Esophagus muscularis mucosa (tissue), 4 donors: ENCODE measurements around the gene R3HDM4. TPM values are rescaled to one million over a fixed set of nuclear protein-coding genes. Genes with fewer than 3 reads are reported as not detected.
A peak's percentile ranks its signal among the peaks of the same experiment; 100 is the strongest.

Experiments
- DNase-seq: peaks from one replicate; pipeline ENCODE4 v3.0.0-alpha.2; 2017; ENCODE audit errors: extremely low spot score
- H3K27ac ChIP-seq, 4 donors: fragments of 200-600 bp; sonication (generic); replicated peaks in 1 of 4; 1 replicate in 3 of 4; 2 replicates in 1 of 4; pipeline ENCODE4 v1.5.1; 2016 to 2019; ENCODE audit warnings: mild to moderate bottlenecking in 1 of 4
- H3K27me3 ChIP-seq, 4 donors: fragments of 200-600 bp; sonication (generic); one replicate each; pipeline versions ENCODE4 v1.5.1 to v1.6.0; 2016 to 2019
- H3K36me3 ChIP-seq, 4 donors: fragments of 200-600 bp; sonication (generic); one replicate each; pipeline ENCODE4 v1.5.1; 2016 to 2019
- H3K4me1 ChIP-seq, 4 donors: fragments of 200-600 bp; sonication (generic); one replicate each; pipeline ENCODE4 v1.5.1; 2016 to 2019
- H3K4me3 ChIP-seq, 4 donors: fragments of 200-600 bp; sonication (generic); 1 replicate in 2 of 4; 2 replicates in 2 of 4; pipeline ENCODE4 v1.5.1; 2016 to 2019; ENCODE audit warnings: mild to moderate bottlenecking in 4 of 4, moderate library complexity in 1 of 4
- H3K9me3 ChIP-seq, 4 donors: fragments of 200-600 bp; sonication (generic); 1 replicate in 3 of 4; 2 replicates in 1 of 4; pipeline ENCODE4 v1.5.1; 2016 to 2019
- EP300 ChIP-seq: sonication (generic); formaldehyde crosslinking; IDR thresholded peaks from one replicate; pipeline ENCODE4 v1.6.1; 2017; ENCODE audit warnings: antibody characterized with exemption
- POLR2A ChIP-seq: fragments of 450-650 bp; IDR thresholded peaks from one replicate; pipeline ENCODE4 v1.6.1; 2017; ENCODE audit warnings: antibody characterized with exemption, moderate library complexity, mild to moderate bottlenecking, low read depth
- POLR2AphosphoS5 ChIP-seq, 2 donors: sonication (generic); formaldehyde crosslinking; IDR thresholded peaks; one replicate each; pipeline ENCODE4 v1.6.1; 2017; ENCODE audit warnings: antibody characterized with exemption in 2 of 2
- WGBS: methylation state at CpG from one replicate; pipeline ENCODE4 v1.1.5; 2018; 5-methylcytosine and 5-hydroxymethylcytosine counted together
- intact Hi-C: fragments of 100-400 bp; cut with DNase I; formaldehyde crosslinking; loops from one replicate; pipeline ENCODE4 v1.15.1; 2023
- total RNA-seq, 4 donors: library from RNA; depleted of rRNA; stranded (reverse); fragments of >200 nt; gene quantifications; one replicate each; pipeline versions ENCODE4 v1.1.0 to v1.2.1, GENCODE V29; 2016
- TF ChIP-seq, protein P1 (sequence below), 3 experiments: fragments of 200-600 bp in 2 of 3; fragments of 450-650 bp in 1 of 3; sonication (generic) in 2 of 3; IDR thresholded peaks; one replicate each; pipeline ENCODE4 v1.5.1; 2017 to 2019; ENCODE audit warnings: antibody characterized with exemption in 3 of 3, mild to moderate bottlenecking in 2 of 3, moderate library complexity in 1 of 3

The R3HDM4 gene
- total RNA-seq, 4 donors from 2014 or later, result 32.0 to 52.5 (median 40.0) TPM

DNA sequence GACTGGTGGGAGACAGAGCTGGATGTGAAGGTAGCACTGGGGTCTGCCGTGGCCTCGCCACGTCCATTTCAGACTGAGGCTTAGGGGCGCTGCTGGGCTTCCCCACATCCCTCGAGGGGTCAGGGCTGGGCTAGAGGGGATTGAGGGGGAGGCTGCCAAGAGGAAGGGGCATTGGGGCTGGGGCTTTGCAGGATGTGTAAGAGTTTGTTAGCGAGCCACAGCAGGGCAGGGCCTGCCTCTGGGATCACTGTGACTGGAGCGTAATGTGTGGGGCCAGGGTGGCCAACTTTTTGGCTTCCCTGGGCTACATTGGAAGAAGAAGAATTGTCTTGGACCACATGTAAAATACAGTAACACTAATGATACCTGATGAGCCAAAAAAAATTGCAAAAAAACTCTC lies 26.9 kb upstream of the R3HDM4 start:
- TF ChIP-seq POLR2A (no peak), EP300 (no peak), POLR2AphosphoS5 (IDR thresholded peaks at IDR 0.05) (no peak)
- TF ChIP-seq, protein P1, sequence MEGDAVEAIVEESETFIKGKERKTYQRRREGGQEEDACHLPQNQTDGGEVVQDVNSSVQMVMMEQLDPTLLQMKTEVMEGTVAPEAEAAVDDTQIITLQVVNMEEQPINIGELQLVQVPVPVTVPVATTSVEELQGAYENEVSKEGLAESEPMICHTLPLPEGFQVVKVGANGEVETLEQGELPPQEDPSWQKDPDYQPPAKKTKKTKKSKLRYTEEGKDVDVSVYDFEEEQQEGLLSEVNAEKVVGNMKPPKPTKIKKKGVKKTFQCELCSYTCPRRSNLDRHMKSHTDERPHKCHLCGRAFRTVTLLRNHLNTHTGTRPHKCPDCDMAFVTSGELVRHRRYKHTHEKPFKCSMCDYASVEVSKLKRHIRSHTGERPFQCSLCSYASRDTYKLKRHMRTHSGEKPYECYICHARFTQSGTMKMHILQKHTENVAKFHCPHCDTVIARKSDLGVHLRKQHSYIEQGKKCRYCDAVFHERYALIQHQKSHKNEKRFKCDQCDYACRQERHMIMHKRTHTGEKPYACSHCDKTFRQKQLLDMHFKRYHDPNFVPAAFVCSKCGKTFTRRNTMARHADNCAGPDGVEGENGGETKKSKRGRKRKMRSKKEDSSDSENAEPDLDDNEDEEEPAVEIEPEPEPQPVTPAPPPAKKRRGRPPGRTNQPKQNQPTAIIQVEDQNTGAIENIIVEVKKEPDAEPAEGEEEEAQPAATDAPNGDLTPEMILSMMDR (IDR thresholded peaks at IDR 0.05), result no peak
- Histone ChIP-seq H3K36me3 (peaks cover 0 to 9% (median 7%) of the 10 kb centered on the region in 4 donors), H3K27me3 (no peaks in the 10 kb centered on the region), H3K4me3 (no peak overlapping the region), H3K9me3 (no peaks in the 10 kb centered on the region), H3K27ac (peak overlapping the region; percentile 72 to 84 (median 79)), H3K4me1 (peaks cover 14 to 36% (median 32%) of the 10 kb centered on the region in 4 donors)
- DNase-seq, result no peak
- intact Hi-C loops, result loop anchor here (5.0 kb wide), 1 partner anchor 37 kb away; no protein-coding TSS in a partner anchor
- 93% methylated on average over 3 of the region's 7 CpGs for WGBS

DNA sequence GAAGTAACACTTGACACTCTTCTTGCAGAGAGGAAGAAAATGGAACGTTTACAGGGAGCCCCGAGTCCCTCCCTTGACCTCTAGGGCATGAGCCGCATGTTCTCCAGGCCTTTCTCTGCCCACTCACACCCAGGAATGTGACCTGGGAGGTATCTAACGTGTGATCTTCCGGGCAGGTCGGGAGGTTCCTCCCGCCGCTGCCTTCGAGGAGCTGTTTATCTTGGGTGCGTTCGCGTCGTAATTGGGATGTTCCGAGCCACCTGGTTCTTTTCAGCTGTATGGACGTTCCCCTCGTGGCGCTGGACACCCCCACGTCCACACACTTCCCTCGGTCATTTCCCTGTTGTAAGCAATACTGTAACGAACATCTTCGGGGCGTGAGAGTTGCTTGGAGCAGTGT lies 26.4 kb upstream of the R3HDM4 start:
- DNase-seq, result no peak
- Histone ChIP-seq H3K36me3 (peaks cover 0 to 9% (median 7%) of the 10 kb centered on the region in 4 donors), H3K27ac (no peak overlapping the region), H3K4me3 (no peak overlapping the region), H3K4me1 (peaks cover 18 to 41% (median 37%) of the 10 kb centered on the region in 4 donors), H3K27me3 (no peaks in the 10 kb centered on the region), H3K9me3 (no peaks in the 10 kb centered on the region)
- intact Hi-C loops, result no loop called here
- WGBS, result 91% methylated on average over 15 of the region's 22 CpGs
- TF ChIP-seq EP300 (no peak), POLR2A (no peak), POLR2AphosphoS5 (IDR thresholded peaks at IDR 0.05) (no peak)
- TF ChIP-seq, protein P1 (IDR thresholded peaks at IDR 0.05), result no peak

DNA sequence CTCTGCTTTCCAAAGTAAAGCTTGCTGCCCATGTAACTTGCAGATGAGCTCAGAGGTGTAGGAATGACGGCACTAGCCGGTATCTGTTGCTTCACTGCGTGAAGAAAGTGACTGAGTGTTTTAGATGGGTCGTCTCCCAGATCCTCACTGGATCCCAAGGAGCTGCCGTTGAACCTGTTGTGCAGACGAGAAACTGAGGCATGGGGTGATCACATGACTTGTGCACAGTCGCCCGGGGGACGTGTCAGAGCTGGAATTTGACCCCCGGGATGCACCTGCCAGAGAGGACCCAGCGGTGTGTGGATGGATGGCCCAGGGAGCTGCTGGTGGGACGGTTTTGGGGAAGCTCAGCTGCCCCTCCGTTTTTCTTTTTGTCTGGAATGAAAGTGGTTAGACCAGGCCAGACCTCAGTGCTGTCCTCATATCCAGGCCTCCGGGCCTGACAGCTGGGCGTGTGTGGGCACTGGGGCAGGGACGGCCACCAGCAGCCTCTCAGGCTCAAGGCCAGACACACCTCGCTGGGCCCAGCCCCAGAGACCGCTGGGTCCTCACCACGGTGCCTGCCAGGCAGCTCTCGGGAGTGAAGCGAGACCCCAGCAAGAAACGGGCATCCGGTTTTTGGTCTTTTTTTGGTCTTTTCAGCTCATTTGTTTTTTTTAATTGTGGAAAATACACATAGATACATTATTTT lies 25.4 kb upstream of the R3HDM4 start:
- Histone ChIP-seq H3K4me3 (no peak overlapping the region), H3K4me1 (peaks cover 29 to 51% (median 47%) of the 10 kb centered on the region in 4 donors), H3K27ac (no peak overlapping the region), H3K27me3 (no peaks in the 10 kb centered on the region), H3K36me3 (peaks cover 0 to 9% (median 7%) of the 10 kb centered on the region in 4 donors), H3K9me3 (no peaks in the 10 kb centered on the region)
- intact Hi-C loops, result no loop called here
- no peak for TF ChIP-seq POLR2A
- WGBS, result 89% methylated on average over 20 of the region's 23 CpGs
- no peak for DNase-seq

DNA sequence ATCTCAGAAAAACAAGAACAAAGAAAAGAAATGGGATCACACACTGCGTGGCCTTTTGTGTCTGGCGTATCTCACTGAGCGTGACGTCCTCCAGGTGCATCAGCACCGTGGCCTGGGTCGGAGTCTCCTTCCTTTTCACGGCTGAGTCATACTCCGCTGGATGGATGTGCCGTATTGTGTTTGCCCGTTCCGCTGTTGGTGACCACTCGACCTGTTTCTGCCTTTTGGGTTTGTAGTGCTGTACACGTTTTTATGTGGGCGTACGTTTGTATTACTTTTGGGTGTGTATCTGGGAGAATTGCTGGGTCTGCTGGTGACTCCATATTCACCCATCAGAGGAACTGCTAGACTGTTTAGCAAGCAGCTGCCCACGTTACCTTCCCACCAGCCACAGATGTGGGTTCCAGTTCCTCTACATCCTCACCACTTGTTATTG lies 24.3 kb upstream of the R3HDM4 start:
- Histone ChIP-seq H3K36me3 (peaks cover 0 to 8% (median 2%) of the 10 kb centered on the region in 4 donors), H3K4me3 (no peak overlapping the region), H3K27ac (no peak overlapping the region), H3K27me3 (no peaks in the 10 kb centered on the region), H3K9me3 (no peaks in the 10 kb centered on the region), H3K4me1 (peaks cover 40 to 60% (median 58%) of the 10 kb centered on the region in 4 donors)
- TF ChIP-seq, protein P1 (IDR thresholded peaks at IDR 0.05), result no peak
- no peak for TF ChIP-seq EP300
- TF ChIP-seq POLR2AphosphoS5 (IDR thresholded peaks at IDR 0.05), result no peak
- TF ChIP-seq POLR2A, result no peak
- intact Hi-C loops, result no loop called here
- WGBS, result 89% methylated on average over 16 of the region's 16 CpGs
- DNase-seq, result no peak

DNA sequence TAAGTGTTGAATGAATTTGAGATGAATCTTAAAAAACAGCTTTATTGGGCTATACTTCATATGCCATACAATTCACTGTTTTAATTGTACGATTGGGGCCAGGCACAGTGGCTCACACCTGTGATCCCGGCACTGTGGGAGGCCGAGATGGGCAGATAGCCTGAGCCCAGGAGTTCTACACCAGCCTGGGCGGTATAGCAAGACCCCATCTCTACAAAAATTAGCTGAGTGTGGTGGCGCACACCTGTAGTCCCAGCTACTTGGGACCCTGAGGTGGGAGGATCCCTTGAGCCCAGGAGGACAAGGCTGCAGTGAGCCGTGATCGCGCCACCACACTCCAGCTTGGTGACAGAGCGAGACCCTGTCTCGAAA lies 23.1 kb upstream of the R3HDM4 start:
- no peak overlapping the region for H3K4me3 ChIP-seq
- peaks cover 40 to 55% (median 52%) of the 10 kb centered on the region in 4 donors for H3K4me1 ChIP-seq
- H3K27me3 ChIP-seq, result no peaks in the 10 kb centered on the region
- peaks cover 0 to 13% (median 0%) of the 10 kb centered on the region in 4 donors for H3K36me3 ChIP-seq
- TF ChIP-seq EP300 (no peak), POLR2A (no peak), POLR2AphosphoS5 (IDR thresholded peaks at IDR 0.05) (no peak)
- TF ChIP-seq, protein P1 (IDR thresholded peaks at IDR 0.05), result no peak
- H3K27ac ChIP-seq, result peak overlapping the region in 1 of 4 donors; percentile 80
- WGBS, result 92% methylated on average over 10 of the region's 10 CpGs
- no peaks in the 10 kb centered on the region for H3K9me3 ChIP-seq
- DNase-seq, result no peak
- intact Hi-C loops, result no loop called here
